D721Med (cell line): ENCODE measurements around the gene TFF2.

Source experiments
- DNase-seq: peaks from one replicate; pipeline ENCODE4 v3.0.0; 2011; ENCODE audit warnings: low spot score; ENCODE audit not compliant: insufficient read length
- FAIRE-seq: peaks from 2 replicates; lab custom pipeline; 2011; peaks lifted over from hg19 to GRCh38; lab: Jason Lieb, UNC
- TF ChIP-seq, protein P1 (sequence below): IDR thresholded peaks from 2 replicates; pipeline ENCODE4 v1.5.1; 2012; ENCODE audit warnings: mild to moderate bottlenecking, control low read depth; ENCODE audit not compliant: insufficient read depth; ENCODE audit errors: missing control alignments

TFF2 gene

DNA sequence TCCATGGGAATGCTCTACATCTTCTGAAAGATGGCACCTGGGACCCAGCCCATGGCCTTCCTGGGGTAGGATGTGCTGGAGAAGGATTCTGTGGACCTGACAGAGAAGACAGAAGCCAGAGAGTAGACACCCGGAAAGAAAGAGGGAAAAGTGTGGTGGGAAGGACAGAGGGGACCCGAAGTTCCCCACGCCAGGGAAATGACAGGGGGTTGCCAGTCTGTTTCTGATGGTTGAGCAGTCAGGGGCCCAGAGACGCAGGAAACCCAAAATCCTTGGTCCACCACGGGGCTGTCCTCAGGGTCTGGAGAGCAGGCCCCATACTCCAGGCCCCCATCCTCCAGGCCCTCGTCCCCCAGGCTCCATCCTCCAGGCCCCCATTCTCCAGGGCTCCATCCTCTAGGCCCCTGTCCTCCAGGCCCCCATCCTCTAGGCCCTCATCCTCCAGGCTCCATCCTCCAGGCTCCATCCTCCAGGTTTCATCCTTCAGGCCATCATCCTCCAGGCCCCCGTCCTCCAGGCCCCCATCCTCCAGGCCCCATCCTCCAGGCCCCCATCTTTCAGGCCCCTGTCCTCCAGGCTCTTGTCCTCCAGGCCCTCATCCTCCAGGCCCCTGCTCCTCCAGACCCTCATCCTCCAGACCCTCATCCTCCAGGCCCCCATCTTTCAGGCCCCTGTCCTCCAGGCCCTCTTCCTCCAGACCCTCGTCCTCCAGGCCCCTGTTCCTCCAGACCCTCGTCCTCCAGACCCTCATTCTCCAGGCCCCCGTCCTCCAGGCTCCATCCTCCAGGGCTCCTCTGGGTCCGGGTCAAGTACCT is 1.0 kb upstream of the TFF2 start:
- no peak for DNase-seq
- TF ChIP-seq, protein P1, sequence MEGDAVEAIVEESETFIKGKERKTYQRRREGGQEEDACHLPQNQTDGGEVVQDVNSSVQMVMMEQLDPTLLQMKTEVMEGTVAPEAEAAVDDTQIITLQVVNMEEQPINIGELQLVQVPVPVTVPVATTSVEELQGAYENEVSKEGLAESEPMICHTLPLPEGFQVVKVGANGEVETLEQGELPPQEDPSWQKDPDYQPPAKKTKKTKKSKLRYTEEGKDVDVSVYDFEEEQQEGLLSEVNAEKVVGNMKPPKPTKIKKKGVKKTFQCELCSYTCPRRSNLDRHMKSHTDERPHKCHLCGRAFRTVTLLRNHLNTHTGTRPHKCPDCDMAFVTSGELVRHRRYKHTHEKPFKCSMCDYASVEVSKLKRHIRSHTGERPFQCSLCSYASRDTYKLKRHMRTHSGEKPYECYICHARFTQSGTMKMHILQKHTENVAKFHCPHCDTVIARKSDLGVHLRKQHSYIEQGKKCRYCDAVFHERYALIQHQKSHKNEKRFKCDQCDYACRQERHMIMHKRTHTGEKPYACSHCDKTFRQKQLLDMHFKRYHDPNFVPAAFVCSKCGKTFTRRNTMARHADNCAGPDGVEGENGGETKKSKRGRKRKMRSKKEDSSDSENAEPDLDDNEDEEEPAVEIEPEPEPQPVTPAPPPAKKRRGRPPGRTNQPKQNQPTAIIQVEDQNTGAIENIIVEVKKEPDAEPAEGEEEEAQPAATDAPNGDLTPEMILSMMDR, result no peak
- no peak for FAIRE-seq

GRCh38 chr21:42350318-42350910 is 380 bp downstream of the TFF2 start:
- no peak for FAIRE-seq
- TF ChIP-seq, protein P1, result no peak
- DNase-seq, result no peak

- DNase-seq, result no peak
- no peak for FAIRE-seq
These were observed 1.1 kb downstream of the TFF2 start for GRCh38 chr21:42349420-42350317.

GRCh38 chr21:42348762-42349161 is 2.0 kb downstream of the TFF2 start:
- DNase-seq, result no peak
- TF ChIP-seq, protein P1, result no peak
- FAIRE-seq, result no peak

More at GRCh38 chr21:42349420-42350317, 1.1 kb downstream of the TFF2 start:
- TF ChIP-seq, protein P1, result no peak

GRCh38 chr21:42347601-42348327 is 3.0 kb downstream of the TFF2 start:
- DNase-seq (no peak), FAIRE-seq (no peak)
- TF ChIP-seq, protein P1, result no peak

DNA sequence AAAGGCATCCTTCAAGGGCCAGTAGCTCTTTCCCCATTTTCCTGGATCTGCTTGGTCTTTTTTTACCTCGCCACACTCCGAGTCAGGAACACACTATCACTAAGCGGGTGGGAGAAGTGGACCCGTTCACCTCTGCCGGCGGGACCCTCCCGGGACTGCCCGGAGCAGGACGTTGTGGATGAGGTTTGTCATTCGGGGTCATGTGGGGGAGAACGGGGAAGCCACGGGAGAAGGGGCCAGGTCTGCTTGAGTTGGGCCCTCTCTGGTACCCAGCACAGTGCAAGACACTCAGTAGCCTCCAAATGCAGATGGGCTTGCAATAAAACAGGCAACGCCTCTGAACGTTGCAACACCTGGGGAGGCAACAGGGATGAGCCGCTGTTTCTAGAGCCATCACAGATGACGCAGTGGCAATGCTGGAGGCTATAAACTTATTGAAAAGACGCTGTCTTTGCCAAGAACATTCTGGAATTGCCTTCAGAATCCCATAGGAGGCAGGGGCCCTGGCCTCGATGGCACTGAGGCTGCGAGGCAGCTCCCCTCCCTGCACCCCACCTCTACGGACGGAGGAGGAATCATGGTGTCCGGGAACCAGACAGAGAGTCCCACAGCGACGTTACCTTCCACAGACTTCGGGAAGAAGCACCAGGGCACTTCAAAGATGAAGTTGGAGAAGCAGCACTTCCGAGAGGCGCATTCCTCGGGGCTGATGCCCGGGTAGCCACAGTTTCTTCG is 3.8 kb downstream of the TFF2 start:
- DNase-seq, result no peak
- no peak for FAIRE-seq
- TF ChIP-seq, protein P1, result no peak
